Measurements from ENCODE around the gene ZNF263. TPM values are rescaled to one million over a fixed set of nuclear protein-coding genes. Genes with fewer than 3 reads are reported as not detected.

The ZNF263 gene
- total RNA-seq, 1 experiment from 2014 or later, result 31.4 TPM

DNA sequence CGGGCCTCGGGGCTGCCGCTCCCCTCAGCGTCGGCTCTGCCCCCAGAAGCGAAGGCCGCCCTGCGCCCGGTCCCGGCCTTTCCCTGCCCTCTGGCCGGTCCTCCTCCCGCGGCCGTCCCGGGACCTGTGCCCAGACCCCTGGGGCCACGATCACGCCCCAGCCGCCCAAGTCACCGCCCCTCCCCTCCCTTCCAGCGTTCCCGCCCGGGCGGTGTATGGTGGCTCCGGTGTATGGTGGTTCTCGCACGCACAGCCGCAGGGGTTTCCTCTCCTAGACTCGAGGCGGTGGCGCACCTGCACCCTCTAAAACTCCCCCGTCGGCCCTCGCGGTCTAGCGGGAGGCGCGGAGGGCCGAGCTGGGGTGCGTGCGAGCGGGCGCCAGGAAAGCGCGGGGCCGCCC lies 11.9 kb downstream of the ZNF263 start:
- H3K9me3 ChIP-seq (ENCODE audit: control insufficient read depth in 1 of 2, insufficient read depth in 1 of 2, low read depth in 1 of 2, low read length in 2 of 2), result peaks cover 12 to 24% of the 10 kb centered on the region in 2 experiments; a peak in 3 of 4 replicates
- H3K4me1 ChIP-seq (ENCODE audit: control insufficient read depth in 1 of 2, insufficient read depth in 2 of 2, low read length in 2 of 2), result no peaks in the 10 kb centered on the region
- H3K9ac ChIP-seq (ENCODE audit: low read length), result no peak overlapping the region
- ATAC-seq (no peak), DNase-seq (ENCODE audit: low read depth, low spot score) (no peak)
- ChIA-PET RAD21 (ENCODE audit: low non-redundant PET in 1 of 2, low total read pairs in 2 of 2, uncharacterized antibody in 2 of 2, unreplicated experiment in 2 of 2) (no interaction called here), CTCF (no interaction called here), POLR2A (no interaction called here)
- no peak overlapping the region for H3K4me3 ChIP-seq (replicated peaks in 1 of 2; ENCODE audit: low read depth in 1 of 2, low read length in 2 of 2)
- H4K20me1 ChIP-seq (ENCODE audit: insufficient read depth), result no peaks in the 10 kb centered on the region
- BruUV-seq (replicated peaks), result no TSS peak
- intact Hi-C loops (cut with micrococcal nuclease), result no loop called here
- TF ChIP-seq TCF7L2 (IDR thresholded peaks at IDR 0.05; ENCODE audit: borderline replicate concordance, extremely low read depth, insufficient read depth, insufficient read length), result no peak
- TF ChIP-seq EZH2 (IDR thresholded peaks at IDR 0.05), result no peak
- TF ChIP-seq EGR1 (IDR thresholded peaks at IDR 0.05; ENCODE audit: low read depth), result no peak
- TF ChIP-seq, protein P1, sequence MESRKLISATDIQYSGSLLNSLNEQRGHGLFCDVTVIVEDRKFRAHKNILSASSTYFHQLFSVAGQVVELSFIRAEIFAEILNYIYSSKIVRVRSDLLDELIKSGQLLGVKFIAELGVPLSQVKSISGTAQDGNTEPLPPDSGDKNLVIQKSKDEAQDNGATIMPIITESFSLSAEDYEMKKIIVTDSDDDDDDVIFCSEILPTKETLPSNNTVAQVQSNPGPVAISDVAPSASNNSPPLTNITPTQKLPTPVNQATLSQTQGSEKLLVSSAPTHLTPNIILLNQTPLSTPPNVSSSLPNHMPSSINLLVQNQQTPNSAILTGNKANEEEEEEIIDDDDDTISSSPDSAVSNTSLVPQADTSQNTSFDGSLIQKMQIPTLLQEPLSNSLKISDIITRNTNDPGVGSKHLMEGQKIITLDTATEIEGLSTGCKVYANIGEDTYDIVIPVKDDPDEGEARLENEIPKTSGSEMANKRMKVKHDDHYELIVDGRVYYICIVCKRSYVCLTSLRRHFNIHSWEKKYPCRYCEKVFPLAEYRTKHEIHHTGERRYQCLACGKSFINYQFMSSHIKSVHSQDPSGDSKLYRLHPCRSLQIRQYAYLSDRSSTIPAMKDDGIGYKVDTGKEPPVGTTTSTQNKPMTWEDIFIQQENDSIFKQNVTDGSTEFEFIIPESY (IDR thresholded peaks at IDR 0.05; ENCODE audit: extremely low read depth, insufficient replicate concordance, low read length), result no peak
- TF ChIP-seq POLR2AphosphoS5 (IDR thresholded peaks at IDR 0.05; ENCODE audit: low read depth, low read length), result no peak
- TF ChIP-seq ZFX (IDR thresholded peaks at IDR 0.05), result no peak
- TF ChIP-seq SP1 (IDR thresholded peaks at IDR 0.05; ENCODE audit: low read depth), result no peak
- no peak for TF ChIP-seq ELF1 (IDR thresholded peaks at IDR 0.05; ENCODE audit: borderline replicate concordance, low read depth)
- no peak for TF ChIP-seq JUND (IDR thresholded peaks at IDR 0.05)
- TF ChIP-seq SRF (IDR thresholded peaks at IDR 0.05; ENCODE audit: low read depth), result no peak
- TF ChIP-seq FOSL1 (IDR thresholded peaks at IDR 0.05; ENCODE audit: low read depth), result no peak
- TF ChIP-seq, protein P2, sequence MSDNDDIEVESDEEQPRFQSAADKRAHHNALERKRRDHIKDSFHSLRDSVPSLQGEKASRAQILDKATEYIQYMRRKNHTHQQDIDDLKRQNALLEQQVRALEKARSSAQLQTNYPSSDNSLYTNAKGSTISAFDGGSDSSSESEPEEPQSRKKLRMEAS (IDR thresholded peaks at IDR 0.05), result no peak
- TF ChIP-seq, protein P3, sequence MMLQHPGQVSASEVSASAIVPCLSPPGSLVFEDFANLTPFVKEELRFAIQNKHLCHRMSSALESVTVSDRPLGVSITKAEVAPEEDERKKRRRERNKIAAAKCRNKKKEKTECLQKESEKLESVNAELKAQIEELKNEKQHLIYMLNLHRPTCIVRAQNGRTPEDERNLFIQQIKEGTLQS (IDR thresholded peaks at IDR 0.05), result no peak
- H3K27me3 ChIP-seq (ENCODE audit: insufficient read depth, low read length), result no peaks in the 10 kb centered on the region
- peaks cover 10% of the 10 kb centered on the region for H3K79me2 ChIP-seq (ENCODE audit: insufficient read depth, low read length)
- peaks cover 6 to 28% of the 10 kb centered on the region in 2 experiments for H3K36me3 ChIP-seq (ENCODE audit: control insufficient read depth in 1 of 2, insufficient read depth in 2 of 2, low read length in 2 of 2)
- H2AFZ ChIP-seq (ENCODE audit: low read depth, low read length, poor library complexity, severe bottlenecking), result no peak overlapping the region
- H3K4me2 ChIP-seq (ENCODE audit: low read length), result no peak overlapping the region
- H3K27ac ChIP-seq (ENCODE audit: low read depth, low read length), result no peak overlapping the region
- no peaks in the 10 kb centered on the region for H3K9me2 ChIP-seq (ENCODE audit: insufficient read depth)
